Mucosa of descending colon (tissue), 3 donors: ENCODE measurements around the gene STMND1. TPM values are rescaled to one million over a fixed set of nuclear protein-coding genes. Genes with fewer than 3 reads are reported as not detected.

Experiments used
- ATAC-seq: fragments of 200-7000 bp; cut with Tn5 transposase; one replicate; pipeline ENCODE4 v1.9.1; 2020; ENCODE audit warnings: mild to moderate bottlenecking, moderate library complexity
- DNase-seq, 3 donors: peaks; one replicate each; pipeline ENCODE4 v3.0.0-alpha.2; 2020
- H3K36me3 ChIP-seq: fragments of 200-600 bp; one replicate; pipeline ENCODE4 v1.8.0; 2021; ENCODE audit warnings: low read depth, mild to moderate bottlenecking
- H3K4me1 ChIP-seq: fragments of 200-600 bp; one replicate; pipeline ENCODE4 v1.8.0; 2021; ENCODE audit warnings: low read depth, mild to moderate bottlenecking
- H3K4me3 ChIP-seq: fragments of 200-600 bp; one replicate; pipeline ENCODE4 v1.8.0; 2021; ENCODE audit warnings: mild to moderate bottlenecking
- H3K9me3 ChIP-seq: fragments of 200-600 bp; one replicate; pipeline ENCODE4 v1.8.0; 2021; ENCODE audit warnings: mild to moderate bottlenecking
- CTCF ChIP-seq: fragments of 200-600 bp; IDR thresholded peaks from one replicate; pipeline ENCODE4 v1.8.0; 2022; ENCODE audit warnings: antibody characterized with exemption, mild to moderate bottlenecking
- intact Hi-C, 2 donors: fragments of 100-400 bp; cut with DNase I in 1 of 2; cut with micrococcal nuclease in 1 of 2; formaldehyde crosslinking; loops; one replicate each; pipeline versions ENCODE4 v1.11.0 to v1.11.1; 2022; cut with DNase I, micrococcal nuclease
- total RNA-seq, 3 donors: library from RNA; stranded (reverse); fragmentation: NEBNext Ultra II Directional in 2 of 3; extraction: Animal tissue kit (Norgen Biotek cat#: 25700) in 2 of 3; gene quantifications; one replicate each; pipeline versions ENCODE4 v1.2.1 to v1.2.4, GENCODE V29; 2021 to 2023
- donor health status: DM: no; HTN: no; CAD: no; lungs with moderate emphysema.
- donor health status: DM: no; HTN: no; CAD: no.
- donor health status: DM: no; HTN: yes; CAD: no.

STMND1 gene
- total RNA-seq, 3 donors from 2014 or later: 0.47 to 1.9 (median 0.53) TPM

GRCh38 chr6:17161076-17161475 lies 59.2 kb downstream of the STMND1 start:
- ATAC-seq (no peak), DNase-seq (no peak)
- intact Hi-C loops: no loop called here

GRCh38 chr6:17165383-17165782 lies 63.5 kb downstream of the STMND1 start:
- Histone ChIP-seq H3K9me3 (no peaks in the 10 kb centered on the region), H3K4me3 (no peak overlapping the region), H3K36me3 (no peaks in the 10 kb centered on the region), H3K4me1 (no peaks in the 10 kb centered on the region)
- ATAC-seq (no peak), DNase-seq (no peak)
- intact Hi-C loops: no loop called here
- TF ChIP-seq CTCF: no peak

More at GRCh38 chr6:17161076-17161475, 59.2 kb downstream of the STMND1 start:
- no peak for TF ChIP-seq CTCF
- Histone ChIP-seq H3K4me1 (no peaks in the 10 kb centered on the region), H3K9me3 (no peaks in the 10 kb centered on the region), H3K36me3 (no peaks in the 10 kb centered on the region), H3K4me3 (no peak overlapping the region)

- intact Hi-C loops: no loop called here
These were observed 65.6 kb downstream of the STMND1 start for GRCh38 chr6:17167327-17167979.

GRCh38 chr6:17169291-17169690 lies 67.4 kb downstream of the STMND1 start:
- Histone ChIP-seq H3K4me1 (no peaks in the 10 kb centered on the region), H3K9me3 (no peaks in the 10 kb centered on the region), H3K4me3 (no peak overlapping the region), H3K36me3 (no peaks in the 10 kb centered on the region)
- intact Hi-C loops: no loop called here
- TF ChIP-seq CTCF: no peak
- ATAC-seq (no peak), DNase-seq (no peak)

More at GRCh38 chr6:17167327-17167979, 65.6 kb downstream of the STMND1 start:
- ATAC-seq (peak; percentile 92), DNase-seq (peak in 2 of 3 donors; percentile 53 to 64)
- Histone ChIP-seq H3K4me1 (no peaks in the 10 kb centered on the region), H3K4me3 (no peak overlapping the region), H3K36me3 (no peaks in the 10 kb centered on the region), H3K9me3 (no peaks in the 10 kb centered on the region)
- TF ChIP-seq CTCF: peak; percentile 20

- Histone ChIP-seq H3K4me1 (no peaks in the 10 kb centered on the region), H3K36me3 (no peaks in the 10 kb centered on the region), H3K4me3 (no peak overlapping the region), H3K9me3 (no peaks in the 10 kb centered on the region)
- no peak for TF ChIP-seq CTCF
- DNase-seq (no peak), ATAC-seq (no peak)
- intact Hi-C loops: no loop called here
These were observed 67.9 kb downstream of the STMND1 start for GRCh38 chr6:17169711-17170110.
